SH-SY5Y (cell line): ENCODE results near the gene RIBC2.

Experiments used
- GATA2 ChIP-seq: IDR thresholded peaks from 2 replicates; pipeline ENCODE4 v1.6.1; 2011; ENCODE audit warnings: mild to moderate bottlenecking, low read depth, low read length
- GATA3 ChIP-seq: IDR thresholded peaks from 2 replicates; pipeline ENCODE4 v1.6.1; 2011; ENCODE audit warnings: low read depth, mild to moderate bottlenecking, low read length, moderate library complexity

DNA sequence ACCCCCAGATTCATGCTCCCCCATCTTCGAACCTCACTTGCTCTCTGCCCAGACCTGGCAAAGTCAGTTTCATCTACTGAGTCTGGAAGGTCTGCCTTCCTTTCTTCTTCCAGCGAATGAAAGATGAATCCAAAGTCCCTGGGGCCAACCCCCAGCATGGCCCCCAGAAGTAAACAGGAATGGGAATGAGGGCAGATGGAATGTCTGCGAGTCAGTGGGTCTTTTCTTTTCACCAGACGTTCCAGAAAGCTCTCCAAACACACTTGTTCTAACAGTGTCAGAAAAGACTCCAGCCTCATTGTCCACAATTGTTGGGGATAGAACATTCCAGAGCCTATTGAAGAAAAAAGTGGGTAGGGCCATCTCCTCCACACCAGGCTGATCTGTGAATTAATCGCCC lies 28.6 kb downstream of the RIBC2 start:
- TF ChIP-seq GATA2 (no peak), GATA3 (no peak)
